Effector CD8-positive, alpha-beta T cell (primary cell): ENCODE measurements around the gene MRPL28.
A peak's percentile ranks its signal among the peaks of the same experiment; 100 is the strongest.
"Not testable (repeated sequence)": the region's sequence is repeated elsewhere in the genome, so short reads cannot be mapped to it uniquely, and the experiment has no call there.

Experiments
- DNase-seq: peaks from one replicate; lab custom pipeline; 2025; lab: John Stamatoyannopoulos, UW
- total RNA-seq, 4 experiments: gene quantifications; one replicate each; lab custom pipeline; 2026; lab: John Stamatoyannopoulos, UW

MRPL28 gene
- 31.9 to 57.9 (median 38.9) reads per million in 4 experiments for total RNA-seq

- DNase-seq = peak; percentile 85
These were observed at the start of gene MRPL28 for GRCh38 chr16:370443-370842. Gene MRPL28, minus strand, starts transcription at chr16:370538. Its CDS starts 320 bp downstream, at chr16:370218.

- DNase-seq = not testable (repeated sequence)
These were observed 44.8 kb upstream of the MRPL28 start for GRCh38 chr16:415170-415498.

DNA sequence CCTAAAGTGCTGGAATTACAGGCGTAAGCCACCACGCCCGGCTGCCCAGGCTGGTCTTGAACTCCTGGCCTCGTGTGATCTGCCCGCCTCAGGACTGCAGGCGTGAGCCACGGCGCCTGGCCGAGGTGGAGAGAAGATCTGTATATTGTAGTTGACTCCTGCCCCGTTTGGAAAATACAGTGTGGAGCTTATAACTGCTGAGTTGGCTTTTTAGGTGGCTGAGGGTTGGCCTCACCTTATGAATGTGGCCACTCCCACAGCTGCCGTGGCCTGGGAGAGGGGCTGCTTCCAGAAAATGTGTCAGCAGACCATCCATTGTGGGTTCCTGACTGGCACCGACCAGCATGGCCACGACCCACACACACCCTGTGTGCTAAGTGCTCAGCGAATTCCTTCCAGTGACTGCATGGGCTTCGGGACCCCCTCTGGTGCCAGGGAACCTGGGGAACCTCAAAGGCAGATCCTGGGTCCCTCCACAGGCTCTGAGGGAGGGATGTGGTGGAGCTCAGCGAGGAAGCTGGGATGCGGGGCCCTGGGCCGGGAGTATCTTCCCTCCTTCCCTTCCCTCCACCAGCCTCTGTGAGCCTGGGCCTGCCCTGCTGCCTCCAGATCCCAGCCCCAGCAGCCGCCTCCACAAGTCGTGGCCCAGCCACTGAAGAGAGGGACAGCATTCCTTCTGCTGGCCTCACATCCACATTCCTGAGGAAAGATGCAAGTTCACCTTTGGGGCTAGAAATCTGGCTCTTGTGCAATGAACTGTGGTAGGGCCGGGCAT is 44.2 kb upstream of the MRPL28 start:
- no peak for DNase-seq

DNA sequence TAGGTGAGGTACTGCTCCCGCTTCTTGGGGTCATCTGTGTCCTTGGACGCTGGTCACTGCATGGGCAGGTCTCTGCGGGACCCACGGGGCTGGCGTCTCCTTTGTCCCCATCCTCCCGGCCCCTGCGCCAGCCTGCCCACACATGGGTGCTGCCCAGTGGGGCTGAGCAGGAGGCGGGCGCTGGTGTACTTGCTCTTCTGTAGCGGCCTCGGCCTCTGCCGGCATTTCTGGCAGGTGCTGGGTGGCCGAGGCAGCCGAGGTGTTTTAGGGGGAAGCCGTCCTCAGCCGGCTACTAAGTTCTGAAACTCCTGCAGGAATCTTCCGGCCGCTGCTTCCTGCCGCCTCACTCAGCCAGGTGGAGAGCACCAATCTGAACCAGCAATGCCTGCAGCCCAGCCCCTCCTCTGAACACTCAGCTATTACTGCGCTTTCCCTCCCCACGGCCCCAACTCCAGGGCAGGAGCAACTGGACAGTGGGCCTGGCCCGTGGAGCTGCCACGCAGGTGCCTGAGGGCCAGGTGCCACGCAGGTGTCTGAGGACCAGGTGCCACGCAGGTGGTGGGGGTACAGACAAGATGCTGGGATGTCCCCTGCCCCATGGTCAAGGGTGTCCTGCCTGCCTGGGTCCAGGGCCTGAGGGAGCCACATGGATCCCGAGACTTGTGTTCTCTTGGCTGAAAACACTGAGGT is 41.4 kb upstream of the MRPL28 start:
- DNase-seq = no peak

DNA sequence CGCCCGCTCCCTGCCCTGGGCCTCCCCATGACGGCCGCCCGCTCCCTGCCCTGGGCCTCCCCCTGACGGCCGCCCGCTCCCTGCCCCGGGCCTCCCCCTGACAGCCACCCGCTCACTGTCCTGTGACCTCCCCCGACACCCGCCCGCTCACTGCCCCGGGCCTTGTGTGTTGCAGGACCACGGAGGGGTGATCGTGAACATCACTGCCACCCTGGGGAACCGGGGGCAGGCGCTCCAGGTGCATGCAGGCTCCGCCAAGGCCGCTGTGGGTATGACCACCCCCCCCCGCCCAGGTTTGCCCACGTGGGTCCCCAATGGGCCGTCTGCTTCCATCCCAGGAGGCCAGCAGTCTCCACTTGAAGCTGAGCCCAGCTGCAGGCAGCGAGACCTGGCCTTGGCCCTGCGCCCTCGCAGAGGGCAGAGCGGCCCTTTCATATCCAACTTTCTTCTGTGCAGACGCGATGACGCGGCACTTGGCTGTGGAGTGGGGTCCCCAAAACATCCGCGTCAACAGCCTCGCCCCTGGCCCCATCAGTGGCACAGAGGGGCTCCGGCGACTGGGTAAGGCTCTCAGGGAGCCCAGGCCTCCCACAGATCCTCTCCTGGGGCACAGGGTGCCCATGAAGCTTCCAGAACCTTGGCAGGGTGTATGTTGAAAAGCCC is 40.3 kb upstream of the MRPL28 start:
- DNase-seq = no peak

- DNase-seq = no peak
These were observed 36.9 kb upstream of the MRPL28 start for GRCh38 chr16:407253-407652.

DNA sequence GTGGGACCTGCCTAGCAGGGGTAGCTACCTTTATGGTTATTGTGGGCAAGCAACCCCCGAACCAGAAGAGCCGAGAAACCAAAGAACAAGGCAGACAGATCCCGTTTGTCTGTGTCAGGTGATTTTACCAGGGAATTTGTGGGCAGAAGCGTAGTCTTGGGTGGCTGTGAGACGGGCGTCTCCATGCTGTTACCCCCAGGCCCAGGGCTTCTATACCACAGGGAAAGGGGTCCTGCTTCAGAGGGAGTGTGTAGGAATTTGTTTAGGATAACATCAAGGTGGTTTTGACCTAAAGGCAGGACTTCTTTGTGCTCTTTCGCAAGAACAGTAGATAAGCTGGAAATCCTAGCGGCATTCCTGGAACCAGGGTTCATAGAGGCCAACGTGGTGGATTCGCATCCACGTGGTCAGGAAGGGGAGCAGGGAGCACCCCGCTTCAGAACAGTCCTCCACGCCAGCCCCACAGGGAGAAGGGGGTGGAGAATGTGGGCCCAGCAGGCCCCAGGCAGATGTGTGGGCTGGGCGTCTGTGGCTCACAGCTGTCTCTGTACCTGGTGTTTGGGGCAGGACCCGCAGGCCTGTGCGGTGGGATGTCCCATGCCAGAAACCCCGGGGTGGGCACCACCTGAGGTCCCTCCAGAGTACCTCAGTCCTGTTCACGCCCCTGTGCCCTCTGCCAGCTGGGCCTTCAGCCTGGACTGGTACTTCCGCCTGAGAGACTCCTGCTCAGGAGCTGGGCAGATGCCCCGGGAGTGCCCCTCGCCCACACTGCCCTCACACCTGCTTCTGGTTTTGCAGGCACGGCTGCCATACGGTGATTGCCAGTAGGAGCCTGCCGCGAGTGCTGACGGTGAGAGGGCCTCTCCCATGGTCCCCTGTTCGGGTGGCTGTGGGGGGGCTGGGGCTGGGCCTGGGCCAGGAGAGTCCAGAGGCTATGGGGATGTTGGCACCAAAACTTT is 35.5 kb upstream of the MRPL28 start:
- no peak for DNase-seq

- no peak for DNase-seq
These were observed 34.7 kb upstream of the MRPL28 start for GRCh38 chr16:404971-405486.

GRCh38 chr16:401468-402348 is 31.4 kb upstream of the MRPL28 start, which contains the start of gene DECR2:
Gene DECR2, plus strand, starts transcription at chr16:401885. Its CDS starts 79 bp downstream, at chr16:401964.
- DNase-seq = peak; percentile 98

- DNase-seq = no peak
These were observed 29.8 kb upstream of the MRPL28 start for GRCh38 chr16:400061-400591.

- DNase-seq = no peak
These were observed 29.1 kb upstream of the MRPL28 start for GRCh38 chr16:399340-400019.

DNA sequence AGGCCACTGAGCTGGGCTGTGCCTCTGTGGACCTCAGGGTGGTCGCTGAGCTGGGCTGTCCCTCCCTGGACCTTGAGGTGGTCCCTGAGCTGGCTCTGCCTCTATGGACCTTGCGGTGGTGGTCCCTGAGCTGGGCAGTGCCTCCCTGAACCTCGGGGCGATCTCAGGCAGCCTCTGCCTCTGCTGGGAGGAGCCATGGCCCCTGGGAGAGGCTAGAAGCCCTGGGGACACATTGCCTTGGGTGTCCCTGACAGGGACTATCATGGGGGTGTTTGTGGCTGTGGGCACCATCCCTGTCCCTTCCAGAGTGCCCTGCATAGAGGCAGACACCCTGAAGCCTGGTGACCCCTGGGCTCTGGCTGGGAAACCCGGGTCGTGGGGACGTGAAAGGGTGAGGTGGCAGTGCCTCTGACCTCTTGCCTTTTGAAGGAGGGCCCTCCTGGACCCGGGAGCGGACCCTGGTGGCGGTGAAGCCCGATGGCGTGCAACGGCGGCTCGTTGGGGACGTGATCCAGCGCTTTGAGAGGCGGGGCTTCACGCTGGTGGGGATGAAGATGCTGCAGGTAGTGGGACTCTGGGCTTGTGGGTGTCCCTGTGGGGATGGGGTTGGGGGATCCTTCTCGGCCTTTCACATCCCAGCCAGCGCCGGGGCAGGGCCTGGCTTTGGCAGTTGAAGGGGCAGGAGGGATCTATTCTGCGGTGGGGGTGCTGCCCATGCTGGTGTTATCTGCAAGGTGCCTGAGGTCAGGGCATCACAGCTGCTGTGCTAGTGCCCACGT is 28.4 kb upstream of the MRPL28 start:
- no peak for DNase-seq

DNA sequence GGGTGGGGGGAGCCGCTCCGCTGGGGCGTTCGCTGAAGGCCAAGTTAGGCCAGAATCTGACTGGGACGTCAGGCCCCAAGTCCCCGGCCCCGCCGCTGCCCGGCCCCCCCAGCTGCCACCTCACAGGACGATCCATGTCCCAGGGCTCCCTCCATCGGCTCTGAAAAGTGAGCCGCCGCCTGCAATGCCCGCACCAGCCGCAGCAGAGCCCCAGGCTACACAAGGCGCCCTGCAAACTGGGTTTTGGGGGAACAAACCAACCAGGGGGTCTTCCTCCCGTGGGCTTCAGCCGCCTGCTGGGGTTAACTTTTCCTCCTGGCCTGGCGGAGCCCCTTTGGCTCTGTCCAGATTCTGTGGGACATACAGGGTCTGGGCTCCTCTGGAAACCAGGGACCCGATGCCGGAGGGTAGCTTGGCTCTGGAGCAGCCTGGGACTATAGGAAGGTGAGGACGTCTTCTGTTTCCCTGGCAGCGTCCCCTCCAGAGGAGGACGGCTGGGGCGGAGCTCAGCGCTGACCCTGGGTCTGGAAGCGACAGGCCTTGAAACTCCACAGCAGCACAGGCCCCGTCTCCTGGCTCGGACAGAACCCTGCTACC is 27.5 kb upstream of the MRPL28 start:
- peak; percentile 18 for DNase-seq

DNA sequence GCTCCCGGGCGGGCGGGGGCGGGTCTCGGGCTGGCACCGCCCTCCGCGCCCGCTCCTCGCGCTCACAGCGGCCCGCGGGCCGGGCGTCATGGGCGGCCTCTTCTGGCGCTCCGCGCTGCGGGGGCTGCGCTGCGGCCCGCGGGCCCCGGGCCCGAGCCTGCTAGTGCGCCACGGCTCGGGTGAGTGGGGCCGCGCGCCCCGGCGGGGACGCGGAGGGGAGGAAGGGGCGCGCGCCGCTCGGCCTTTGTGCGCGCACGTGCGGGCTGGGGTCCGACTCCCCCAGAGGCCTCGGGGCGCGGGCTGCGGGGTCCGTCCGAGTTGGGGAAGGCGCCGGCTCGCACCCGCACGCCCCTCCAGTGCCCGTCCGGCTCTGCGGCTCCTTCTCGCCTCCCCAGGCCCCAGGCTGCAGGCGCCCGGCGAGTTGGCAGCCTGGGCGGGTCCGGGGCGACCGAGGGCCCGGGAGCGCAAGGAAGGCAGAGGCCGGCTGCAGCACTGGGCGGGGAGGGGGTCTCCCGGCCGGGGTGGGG is 26.9 kb upstream of the MRPL28 start, which contains the start of gene NME4:
NME4 (plus strand) TSS at position 65 of the 527 bp plus-strand sequence; CDS start at position 89, 24 bp downstream.
- no peak for DNase-seq

GRCh38 chr16:396605-397004 is 26.3 kb upstream of the MRPL28 start:
- no peak for DNase-seq

DNA sequence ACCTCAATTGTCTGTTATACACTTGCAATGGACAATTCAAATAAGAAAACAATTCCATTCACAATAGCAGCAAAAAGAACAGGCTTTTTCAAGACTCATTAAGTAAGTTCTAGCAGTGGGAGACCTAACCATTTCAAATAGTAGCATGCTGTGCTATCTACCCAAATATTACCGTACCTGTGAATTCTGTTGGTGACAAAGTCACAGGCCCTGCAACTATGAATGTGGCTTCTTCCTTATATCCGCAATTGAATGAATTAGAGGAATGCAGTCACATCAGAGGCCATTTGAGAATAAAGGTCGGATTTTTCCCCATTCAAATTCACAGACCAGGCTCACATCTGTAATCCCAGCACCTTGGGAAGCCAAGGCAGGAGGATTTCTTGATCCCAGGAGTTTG is 25.9 kb upstream of the MRPL28 start:
- no peak for DNase-seq

DNA sequence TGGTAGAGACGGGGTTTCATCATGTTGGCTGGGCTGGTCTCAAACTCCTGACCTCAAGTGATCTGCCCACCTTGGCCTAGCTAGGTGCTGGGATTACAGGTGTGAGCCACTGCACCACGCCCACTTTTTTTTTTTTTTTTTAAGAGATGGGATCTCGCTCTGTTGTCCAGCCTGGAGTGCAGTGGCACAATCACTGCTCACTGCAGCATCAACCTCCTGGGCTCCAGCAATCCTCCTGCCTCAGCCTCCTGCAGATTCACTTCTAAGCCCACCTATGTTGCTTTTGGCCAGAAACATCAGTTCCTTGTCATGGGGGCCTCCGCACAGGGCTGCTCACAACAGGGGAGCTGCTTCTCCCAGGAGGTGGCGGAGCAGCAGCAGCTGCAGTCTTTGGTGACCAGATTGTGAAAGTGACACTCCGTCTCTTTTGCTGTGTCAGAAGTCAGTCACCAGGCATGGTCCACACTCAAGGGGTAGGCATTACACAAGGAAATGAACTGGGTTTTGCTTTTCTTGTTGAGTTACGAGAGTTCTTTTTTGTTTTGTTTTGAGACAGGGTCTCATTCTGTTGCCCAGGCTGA is 22.2 kb upstream of the MRPL28 start:
- no peak for DNase-seq
